ENCODE results near the gene MTMR3. TPM values are rescaled to one million over a fixed set of nuclear protein-coding genes. Genes with fewer than 3 reads are reported as not detected.

The MTMR3 gene
- total RNA-seq, 1 donor from 2014 or later = 31.3 TPM

- no peak for ATAC-seq
Measured at GRCh38 chr22:29917052-29917902, 34.3 kb downstream of the MTMR3 start.

- ATAC-seq = no peak
Measured at GRCh38 chr22:29925402-29925801, 42.4 kb downstream of the MTMR3 start.

DNA sequence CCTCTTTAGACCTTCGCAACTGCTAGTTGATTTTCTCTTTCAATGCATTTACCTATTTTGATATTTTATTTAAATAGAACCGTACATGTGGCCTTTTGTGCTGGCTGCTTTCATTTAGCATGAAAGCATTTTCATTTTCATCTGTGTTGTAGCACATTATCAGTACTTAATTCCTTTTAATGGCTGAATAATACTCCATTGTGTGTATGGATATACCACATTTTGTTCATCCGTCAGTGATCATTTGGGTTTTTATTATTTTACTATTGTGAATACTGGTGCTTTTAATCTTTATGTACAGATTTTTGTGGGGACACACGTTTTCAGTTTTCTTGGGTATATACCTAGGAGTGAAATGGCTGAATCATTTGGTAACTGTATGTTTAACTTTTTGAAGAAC is 43.1 kb downstream of the MTMR3 start:
- no peak for ATAC-seq

DNA sequence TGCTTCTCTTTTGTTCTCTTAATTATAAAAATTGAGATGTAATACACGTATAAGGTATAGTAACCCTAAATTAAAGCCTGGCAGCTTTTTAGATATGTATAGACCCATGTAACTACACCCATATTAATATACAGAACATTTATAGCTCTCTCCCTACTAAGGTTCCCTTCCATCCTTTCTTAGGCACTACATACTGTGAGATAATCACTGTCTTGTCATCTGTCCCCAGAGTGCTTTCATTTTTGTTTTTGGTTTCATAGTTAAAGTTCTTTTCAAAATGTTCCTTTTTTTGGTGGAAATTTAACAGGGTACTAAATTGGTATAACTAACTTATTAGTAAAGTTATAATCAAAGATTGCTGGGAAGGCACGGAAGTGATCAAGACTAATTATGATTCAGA is 49.2 kb downstream of the MTMR3 start:
- ATAC-seq = no peak

- no peak for ATAC-seq
Measured at GRCh38 chr22:29933619-29934018, 50.6 kb downstream of the MTMR3 start.

GRCh38 chr22:29934596-29934995 is 51.6 kb downstream of the MTMR3 start:
- ATAC-seq = no peak

DNA sequence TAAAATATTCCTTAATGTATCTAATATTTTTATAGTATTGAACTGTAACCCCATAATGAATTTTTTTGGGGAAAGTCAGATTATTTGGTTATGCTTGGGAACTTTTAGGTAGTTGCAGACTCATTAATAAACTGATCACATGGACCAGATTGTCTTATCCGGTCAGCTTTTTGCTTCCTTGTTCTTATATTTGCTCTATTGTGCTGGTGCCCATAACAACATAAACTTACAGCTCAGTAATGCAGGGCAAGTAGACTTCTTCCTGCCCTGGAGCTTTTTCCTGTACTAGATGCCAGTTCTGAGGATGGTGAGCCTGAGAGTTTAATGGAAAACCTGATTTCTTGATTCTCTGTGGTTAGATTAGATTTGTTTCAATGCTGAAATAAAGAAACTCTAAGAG is 53.2 kb downstream of the MTMR3 start:
- peak; percentile 49 for ATAC-seq

DNA sequence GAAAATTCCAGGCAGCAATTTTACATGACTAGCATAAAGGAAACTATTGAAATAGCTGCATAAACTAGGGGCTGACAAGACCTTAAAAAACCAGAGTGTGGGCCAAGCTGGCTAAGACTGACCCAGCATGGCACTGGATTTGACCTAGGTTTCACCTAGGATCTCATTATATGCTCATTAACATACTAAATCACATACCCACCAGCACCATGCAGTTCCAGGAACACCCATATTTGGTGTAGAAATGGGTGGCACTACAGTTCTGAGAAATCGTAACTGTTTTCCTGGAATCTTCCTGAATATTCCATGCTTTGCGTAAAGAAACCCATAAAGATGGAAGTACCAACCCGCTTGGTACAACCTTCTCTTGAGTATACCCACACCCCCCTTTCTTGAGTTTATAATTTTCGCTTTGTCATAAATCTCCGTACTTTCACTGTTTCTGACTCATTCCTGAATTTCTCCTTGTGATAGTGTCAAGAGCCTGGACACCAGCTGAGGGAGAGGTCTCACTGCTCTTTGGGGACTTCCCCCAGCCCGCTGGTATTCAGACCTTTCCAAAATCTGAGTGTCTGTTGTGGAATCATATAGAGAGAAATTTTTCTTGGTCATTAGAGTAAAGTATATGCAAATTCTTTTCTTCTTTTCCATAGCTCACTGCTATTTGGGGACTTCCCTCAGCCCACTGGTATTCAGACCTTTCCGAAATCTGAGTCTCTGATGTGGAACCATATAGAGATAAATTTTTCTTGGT is 55.1 kb downstream of the MTMR3 start:
- no peak for ATAC-seq

GRCh38 chr22:29940526-29940925 is 57.6 kb downstream of the MTMR3 start:
- ATAC-seq = no peak

GRCh38 chr22:29944339-29944738 is 61.4 kb downstream of the MTMR3 start:
- no peak for ATAC-seq

DNA sequence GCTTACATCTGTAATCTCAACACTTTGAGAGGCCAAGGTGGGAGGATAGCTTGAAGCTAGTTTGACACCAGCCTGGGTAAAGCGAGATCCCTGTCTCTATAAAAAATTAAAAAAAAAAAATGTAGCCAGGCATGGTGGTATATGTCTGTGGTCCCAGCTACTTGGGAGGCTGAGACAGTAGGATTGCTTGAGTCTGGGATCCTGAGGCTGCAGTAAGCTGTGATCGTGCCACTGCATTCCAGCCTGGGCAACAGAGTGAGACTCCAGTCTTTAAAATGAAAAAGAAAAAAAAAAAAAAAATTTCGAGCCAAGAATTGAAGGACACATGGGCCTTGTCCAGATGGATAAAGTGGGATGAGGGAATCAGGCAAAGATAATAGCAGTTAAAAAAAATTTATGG is 62.5 kb downstream of the MTMR3 start:
- ATAC-seq = no peak

- no peak for ATAC-seq
Measured at GRCh38 chr22:29946220-29946619, 63.2 kb downstream of the MTMR3 start.

DNA sequence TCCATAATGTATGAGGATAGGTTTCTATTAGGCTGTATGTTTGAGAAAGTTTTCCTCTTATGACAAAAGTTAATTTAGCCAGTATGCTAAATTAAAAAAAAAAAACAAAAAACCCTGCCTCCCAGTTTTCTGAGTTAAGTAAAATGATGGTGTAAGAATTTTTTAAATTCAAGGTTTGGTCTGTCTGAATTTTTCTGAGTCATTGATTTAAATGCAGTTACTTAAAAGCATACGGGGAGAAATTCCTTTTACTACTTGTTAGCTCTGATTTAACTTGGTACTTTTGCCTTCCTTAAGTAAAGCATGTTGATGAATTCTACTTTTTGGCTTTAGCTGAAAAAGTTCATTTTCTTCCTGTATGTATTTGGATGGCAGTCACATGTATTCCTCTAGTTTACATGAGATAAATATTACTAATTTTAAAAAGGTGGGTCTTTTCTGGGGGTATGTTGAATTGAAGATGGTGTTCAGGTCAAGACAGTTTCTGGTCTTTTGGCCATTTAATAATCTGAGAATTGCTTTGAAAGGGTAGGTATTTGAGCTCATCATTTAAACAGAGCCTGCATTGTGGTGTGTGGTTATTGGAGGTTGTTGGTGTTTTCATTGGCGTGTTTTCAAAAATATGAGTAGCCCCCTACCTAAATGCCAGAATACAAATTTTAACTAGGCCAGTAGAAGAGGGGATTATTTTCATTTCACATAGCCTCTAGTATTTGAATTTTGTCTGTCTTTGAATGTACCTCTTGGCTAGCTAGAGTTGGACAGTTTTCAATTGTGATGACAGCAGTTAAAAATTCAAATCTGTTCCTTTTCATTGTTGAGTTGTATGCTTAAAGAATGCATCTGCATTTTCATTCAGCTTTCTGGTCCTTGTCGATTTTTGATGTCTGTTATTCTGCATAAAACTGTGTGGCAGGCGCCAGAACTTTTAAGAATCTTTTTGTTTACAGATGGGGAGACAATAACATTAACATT is 64.7 kb downstream of the MTMR3 start:
- ATAC-seq = no peak

DNA sequence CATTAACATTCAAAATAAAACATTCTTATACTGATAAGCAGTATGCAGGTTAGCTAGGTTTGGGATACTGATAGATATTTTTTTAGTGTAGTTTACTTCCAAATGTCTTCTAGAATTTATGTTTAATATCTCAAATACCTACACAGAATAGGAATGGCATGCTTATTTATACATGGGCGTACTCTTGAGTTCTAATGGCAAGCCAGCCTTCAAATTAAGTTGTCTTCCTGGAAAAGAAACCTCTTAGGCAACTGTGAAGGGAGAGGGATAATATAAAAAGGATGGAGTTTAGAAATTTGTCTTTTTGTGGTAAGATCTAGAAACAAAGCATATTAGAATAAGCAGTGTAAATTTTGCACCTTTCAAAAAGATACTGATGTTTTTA is 65.4 kb downstream of the MTMR3 start:
- ATAC-seq = no peak

GRCh38 chr22:29949872-29950271 is 66.9 kb downstream of the MTMR3 start:
- no peak for ATAC-seq

DNA sequence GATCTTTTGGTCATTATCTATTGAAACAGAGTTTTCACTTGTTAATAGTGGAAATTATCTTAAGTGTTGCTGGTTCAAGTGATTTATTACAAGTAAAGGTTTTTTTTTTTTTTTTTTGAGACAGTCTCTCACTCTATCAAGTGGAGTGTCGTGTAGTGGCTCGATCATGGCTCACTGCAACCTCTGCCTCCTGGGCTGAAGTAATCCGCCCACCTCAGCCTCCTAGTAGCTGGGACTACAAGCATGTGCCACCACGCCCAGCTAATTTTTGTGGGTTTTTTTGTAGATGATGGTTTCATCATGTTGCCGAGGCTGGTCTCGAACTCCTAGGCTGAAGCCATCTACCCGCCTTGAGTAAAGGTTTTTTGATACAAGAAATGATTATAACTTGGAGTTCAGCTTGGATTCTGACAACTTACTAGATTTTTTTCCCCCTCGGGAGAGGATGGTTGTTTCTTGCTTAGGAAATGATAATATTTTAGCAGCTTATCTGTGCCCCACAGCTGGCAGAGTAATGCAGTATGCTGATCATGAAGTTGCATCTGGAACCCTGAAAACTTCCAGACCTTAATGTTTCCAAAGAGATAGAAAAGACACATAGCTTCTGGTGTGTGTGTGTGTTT is 68.9 kb downstream of the MTMR3 start:
- ATAC-seq = no peak

GRCh38 chr22:29954203-29954855 is 71.4 kb downstream of the MTMR3 start:
- no peak for ATAC-seq

DNA sequence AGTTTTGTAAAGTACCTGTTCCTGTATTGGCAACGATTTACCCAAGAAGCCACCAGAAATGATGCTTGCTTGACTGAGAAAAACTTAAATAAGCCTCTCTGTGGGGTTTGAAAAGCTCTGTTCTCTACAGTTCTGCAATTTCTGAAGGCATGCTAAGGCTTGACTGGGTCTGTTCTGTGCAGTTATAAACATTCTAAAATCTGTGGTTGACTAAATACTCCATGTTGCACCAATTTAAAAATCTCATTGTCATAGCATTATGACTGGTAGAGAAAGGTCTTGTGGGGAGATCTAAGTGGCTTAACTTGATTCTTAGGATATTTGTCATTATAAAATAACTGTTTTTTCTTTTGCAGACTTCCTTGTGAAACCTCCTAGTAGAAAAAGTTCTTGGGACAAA is 73.7 kb downstream of the MTMR3 start:
- ATAC-seq = no peak

- ATAC-seq = no peak
Measured at GRCh38 chr22:29958170-29958569, 75.2 kb downstream of the MTMR3 start.

DNA sequence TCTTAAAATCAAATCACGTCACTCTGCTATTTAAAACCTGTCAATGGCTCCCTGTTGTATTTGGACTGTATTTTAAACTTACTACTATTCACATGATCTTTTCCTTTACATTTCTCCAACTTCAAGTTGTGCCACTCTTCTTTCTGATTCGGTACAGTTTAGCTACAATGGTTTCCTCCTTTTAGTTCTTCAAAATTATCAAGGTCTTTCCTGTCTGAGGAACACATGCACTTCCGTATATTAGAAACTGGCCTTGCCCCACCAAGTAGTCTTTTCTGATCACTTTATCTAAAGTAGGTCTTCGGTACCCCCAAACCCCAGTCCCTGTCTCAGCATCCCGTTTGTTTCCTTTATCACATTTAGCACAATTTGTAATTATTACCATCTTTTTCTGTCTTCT is 81.8 kb downstream of the MTMR3 start:
- no peak for ATAC-seq

DNA sequence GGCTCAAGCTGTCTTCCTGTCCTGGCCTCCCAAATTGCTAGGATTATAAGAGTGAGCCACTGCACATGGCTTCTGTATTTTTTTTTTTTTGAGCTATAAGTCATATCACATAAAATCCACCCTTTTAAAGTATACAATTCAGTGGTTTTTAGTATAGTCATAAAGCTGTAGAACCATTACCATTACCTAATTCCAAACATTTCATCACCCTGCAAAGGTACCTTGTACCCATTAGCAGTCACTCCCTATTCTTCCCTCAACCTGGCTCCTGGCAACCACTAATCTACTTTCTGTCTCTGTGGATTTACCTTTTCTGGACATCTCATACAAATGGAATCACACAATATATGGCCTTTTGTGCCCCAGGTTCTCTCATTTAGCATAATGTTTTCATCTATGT is 84.5 kb downstream of the MTMR3 start:
- no peak for ATAC-seq

DNA sequence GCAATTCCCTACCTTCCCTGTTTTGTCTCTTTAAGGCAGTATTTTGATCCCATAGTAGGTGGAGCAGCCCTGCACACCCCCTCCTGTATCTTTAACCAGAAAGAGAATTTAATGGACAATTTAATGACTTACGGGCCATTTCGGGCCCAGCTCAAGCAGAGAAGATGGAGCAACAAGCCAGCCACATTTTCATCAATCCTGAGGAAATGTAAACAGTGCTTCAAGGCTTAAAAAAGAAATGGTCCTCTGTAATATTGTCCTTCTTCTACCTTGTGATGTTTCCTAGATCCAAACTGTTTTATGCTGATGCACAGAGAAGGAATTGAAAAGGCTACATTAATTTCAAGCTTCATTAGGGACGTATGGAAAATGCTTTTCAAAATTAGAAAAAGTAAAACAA is 88.6 kb downstream of the MTMR3 start:
- ATAC-seq = no peak
